OCI-M2 (cell line): ENCODE data around the gene ITFG2.

Experiments
- DNase-seq: peaks from one replicate; lab custom pipeline; 2025; ENCODE audit not compliant: unreplicated experiment; lab: John Stamatoyannopoulos, UW

The ITFG2 gene

DNA sequence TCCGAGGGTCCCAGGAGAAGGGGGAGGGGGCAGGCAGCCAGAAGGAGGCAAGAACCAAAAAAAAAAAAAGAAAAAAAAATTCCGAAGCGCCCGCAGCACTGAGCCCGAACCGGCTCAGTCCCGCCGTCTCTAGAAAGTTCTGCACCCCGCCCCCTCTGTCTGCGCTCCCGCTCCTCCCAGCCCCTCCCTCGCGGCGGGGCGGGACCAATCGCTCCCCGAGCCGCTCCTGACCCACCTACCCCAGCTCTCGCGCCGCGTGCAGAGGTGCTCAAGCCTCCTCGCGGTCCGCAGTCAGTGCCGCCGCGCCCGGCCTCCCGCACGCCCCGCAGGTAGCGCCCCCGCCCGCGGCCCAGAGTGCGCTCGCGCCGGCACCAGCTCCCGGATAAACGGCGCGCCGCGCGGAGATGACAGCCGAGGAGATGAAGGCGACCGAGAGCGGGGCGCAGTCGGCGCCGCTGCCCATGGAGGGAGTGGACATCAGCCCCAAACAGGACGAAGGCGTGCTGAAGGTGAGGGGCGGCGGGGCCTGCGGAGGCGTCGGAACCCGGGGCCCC, 17.7 kb upstream of the ITFG2 start, which contains the start of gene FKBP4:
FKBP4 (plus strand) TSS at position 235 of the 554 bp plus-strand sequence; CDS start at position 405, 170 bp downstream.
- peak; percentile 56 for DNase-seq

DNA sequence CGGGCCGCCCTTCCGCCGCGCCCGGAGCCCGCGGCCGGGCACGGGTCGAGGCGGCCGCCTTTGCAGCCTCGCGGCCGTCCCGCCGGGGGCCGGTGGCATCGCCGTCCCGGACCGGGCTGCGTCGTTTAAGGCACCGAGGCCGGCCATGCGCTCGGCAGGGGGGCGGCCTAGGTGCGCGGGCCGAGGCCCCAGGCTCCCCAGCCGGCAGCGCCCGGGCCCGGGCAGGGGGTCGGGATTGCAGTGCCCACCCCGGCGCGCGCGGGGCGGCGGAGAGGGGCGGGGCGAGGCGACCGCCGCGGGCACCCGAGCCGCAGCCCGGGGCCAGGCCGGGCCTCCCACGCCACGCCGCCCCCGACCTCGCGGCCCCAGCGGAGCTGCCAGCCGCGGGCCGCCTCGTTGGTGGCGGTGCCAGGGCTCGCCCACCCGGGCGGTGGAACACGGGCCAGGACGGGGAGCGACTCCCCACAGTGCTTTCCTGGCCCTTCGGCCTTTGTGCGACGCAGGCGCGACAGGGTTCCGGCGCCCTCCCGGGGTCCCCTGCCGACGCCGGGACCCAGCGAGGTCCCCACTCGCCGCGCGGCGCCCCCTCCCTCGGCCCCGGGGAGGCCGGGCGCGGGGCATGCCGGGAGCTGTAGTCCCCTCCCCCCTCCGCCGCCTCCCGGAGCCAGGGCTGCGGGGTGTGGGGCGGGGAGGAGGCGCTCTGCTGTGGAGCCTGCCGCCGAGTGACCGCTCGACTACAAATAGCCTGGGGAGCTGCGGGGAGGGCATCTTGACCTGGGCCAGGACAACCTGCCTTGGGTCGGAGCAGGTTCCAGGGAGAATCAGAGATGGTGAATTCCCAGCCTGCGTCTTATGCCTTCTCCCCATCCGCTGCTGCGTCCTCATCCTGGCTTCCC, 16.9 kb upstream of the ITFG2 start:
- no peak for DNase-seq

DNA sequence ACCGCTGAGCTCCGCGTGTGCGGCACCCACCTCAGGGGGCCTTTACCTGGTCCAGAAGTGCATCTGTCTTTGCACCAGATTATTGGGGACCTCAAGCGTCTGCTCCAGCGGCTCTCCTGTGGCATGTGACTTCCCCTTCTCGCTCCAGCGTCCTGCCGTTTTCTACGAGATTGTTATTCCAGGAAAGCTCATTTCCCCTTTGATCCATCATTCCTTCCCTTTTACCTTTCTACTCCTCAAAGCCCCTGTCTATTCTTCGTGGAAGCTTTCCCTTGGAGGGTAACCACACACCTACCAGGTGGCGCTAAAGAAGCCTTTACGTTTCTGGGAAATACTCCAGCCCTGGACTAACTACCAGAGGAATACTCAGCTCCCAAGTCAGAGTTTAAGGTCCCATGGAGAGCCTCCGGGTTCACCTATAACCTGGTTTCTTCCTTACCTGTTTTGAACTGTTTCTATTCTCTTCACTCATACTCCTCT, 16.2 kb upstream of the ITFG2 start:
- no peak for DNase-seq

DNA sequence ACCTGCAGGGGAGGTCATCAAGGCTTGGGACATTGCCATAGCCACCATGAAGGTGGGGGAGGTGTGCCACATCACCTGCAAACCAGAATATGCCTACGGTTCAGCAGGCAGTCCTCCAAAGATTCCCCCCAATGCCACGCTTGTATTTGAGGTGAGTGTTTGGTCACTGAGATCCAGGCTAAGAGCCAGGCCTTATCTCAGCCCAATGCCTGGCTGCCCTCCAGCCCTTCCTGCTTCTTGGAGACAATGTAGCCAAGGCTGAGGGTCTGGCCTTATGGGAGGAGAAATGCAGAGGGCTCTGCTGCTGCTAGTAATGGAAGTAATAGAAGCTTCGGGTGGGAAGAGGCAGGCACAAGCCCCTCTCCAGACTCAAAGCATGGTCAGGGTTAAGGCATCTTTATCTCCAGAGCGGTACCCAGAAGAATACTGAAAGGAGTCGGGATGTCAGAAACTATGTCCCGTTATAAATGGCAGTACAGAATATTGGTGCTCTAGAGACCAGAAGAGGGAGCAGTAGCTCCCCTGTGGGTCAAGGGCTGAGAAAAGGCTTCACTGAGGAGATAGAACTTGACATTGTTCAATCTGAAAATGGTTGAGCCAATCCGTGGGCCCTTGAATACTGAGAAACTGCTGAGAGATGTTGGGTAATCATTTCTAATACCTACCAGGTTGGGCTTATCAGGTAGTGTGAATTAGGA, 14.6 kb upstream of the ITFG2 start:
- no peak for DNase-seq

DNA sequence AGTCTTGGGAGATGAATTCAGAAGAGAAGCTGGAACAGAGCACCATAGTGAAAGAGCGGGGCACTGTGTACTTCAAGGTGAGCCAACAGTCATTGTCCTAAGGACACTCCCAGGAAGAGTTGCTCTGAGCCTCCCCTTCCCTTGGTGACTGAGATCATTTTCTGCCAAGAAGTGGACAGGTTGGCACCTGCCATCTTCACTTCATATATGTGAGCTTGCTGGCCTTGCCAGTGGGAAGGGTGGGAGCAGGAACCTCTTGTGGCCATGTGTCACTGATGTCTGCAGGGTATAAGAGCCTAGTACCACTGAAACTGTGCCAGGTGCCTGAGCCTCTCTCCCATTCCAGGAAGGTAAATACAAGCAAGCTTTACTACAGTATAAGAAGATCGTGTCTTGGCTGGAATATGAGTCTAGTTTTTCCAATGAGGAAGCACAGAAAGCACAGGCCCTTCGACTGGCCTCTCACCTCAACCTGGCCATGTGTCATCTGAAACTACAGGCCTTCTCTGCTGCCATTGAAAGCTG, 12.4 kb upstream of the ITFG2 start:
- no peak for DNase-seq

DNA sequence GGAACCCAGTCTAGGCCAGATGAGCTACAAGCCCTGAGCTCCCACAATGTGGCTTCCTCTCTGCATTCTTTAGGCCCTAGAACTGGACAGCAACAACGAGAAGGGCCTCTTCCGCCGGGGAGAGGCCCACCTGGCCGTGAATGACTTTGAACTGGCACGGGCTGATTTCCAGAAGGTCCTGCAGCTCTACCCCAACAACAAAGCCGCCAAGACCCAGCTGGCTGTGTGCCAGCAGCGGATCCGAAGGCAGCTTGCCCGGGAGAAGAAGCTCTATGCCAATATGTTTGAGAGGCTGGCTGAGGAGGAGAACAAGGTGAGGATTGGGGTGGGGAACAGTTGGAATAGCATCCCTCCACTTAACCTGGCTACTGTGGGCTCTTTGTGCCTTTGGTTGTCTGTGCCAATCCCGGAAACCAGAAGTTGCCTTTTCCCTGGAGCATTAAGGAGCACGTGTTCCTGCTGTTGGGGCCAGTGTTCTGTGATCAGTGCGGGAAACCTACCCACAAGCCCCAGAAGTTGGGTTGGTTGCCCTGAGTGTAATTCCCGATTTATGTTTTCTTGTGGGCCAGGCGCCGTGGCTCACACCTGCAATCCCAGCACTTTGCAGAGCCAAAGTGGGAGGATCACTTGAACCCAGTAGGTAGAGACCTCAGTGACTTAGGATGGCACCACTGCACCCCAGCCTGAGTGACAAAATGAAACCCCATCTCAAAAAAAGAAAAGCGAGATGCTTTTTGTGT, 11.3 kb upstream of the ITFG2 start:
- DNase-seq: no peak

DNA sequence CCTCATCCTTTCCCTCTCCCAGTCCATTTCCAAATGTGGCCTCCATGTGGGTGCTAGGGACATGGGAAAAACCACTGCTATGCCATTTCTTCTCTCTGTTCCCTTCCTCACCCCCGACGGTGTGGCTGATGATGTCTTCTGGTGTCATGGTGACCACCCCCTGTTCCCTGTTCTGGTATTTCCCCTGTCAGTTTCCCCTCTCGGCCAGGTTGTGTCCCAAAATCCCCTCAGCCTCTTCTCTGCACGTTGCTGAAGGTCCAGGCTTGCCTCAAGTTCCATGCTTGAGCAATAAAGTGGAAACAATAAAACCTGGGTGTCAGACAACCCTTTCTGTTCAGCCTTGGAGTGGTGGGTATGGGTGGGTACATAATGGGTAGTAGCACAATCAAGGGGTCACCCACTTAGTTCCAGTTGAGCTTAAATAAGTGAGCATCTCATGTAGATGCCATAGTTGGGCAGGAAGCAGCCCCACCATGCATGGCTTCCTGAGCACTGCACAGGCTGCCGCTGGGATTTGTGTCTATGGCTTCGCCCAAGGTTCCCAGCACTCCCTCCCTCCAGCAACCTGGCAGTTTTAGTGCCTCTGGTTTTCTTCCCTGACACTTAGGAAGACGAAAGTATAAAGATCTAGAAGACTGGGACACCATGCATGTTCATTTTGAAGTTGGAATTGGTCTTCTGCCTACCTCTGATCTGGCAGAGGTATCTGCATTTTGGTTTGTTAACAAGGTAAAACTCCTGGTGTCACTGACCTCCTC, 8.7 kb upstream of the ITFG2 start:
- DNase-seq: no peak

DNA sequence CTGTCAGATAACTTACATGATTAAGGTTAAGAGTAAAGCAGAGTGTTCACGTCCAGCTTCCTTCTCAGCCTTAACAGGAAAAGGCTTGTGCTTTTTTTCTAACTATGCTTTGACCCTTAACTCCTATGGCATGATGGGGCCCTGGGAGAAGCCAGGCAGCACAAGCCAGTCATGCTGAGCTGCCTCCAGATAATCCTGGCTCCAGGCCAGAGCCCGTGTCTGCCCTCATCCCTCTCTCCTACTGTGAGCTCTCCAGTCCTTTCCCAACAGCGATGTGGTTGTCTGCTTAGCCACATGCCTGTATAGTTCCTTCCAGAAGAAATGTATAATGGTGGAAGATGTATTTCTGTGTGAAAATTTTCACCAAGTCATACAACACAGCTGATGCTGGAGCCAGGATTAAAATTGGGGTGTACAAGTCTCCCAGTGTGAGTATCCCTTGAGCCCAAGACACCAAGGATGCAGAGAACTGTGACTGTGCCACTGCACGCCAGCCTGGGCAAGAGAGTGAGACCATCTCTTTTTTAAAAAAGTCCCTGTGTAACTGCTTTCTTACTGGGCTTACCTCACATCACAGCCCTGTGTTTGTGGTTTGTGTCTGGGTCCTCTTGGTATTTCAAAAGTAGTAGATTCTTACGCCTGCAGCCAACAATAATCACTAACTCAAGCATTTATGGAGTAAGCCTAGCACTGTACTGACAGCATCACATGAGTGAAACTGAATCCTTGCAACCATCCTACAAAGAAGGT, 7.9 kb upstream of the ITFG2 start:
- no peak for DNase-seq

DNA sequence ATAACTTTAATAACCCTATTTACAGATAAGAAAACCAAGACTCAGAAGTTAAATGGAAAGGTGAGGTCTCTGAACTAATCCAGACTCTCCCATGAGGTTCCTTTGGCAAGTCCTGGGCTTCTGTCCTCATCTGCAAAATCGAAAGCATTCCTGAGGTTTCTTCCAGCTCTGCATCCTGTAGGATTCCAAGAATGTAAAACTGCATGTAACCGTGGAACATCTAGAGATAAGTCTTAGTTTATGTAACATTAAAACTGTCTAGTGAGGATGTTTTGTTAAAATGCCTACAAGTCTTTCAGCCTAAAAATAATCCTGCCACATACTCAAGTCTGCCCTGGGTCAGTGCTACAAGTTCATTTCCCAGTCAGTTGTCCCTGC, 7.3 kb upstream of the ITFG2 start:
- DNase-seq: no peak

DNA sequence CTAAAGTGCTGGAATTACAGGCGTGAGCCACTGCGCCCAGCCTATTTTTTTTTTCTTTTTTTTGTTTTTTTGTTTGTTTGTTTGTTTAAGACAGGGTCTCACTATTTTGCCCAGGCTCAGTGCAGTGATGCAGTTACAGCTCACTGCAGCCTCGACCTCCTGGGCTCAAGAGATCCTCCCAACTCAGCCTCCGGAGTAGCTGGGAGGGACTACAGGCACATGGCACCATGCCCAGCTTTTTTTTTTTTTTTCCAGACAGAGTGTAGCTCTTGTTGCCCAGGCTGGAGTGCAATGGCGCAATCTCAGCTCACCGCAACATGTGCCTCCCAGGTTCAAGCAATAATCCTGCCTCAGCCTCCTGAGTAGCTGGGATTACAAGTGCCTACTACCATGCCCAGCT, 5.8 kb upstream of the ITFG2 start:
- DNase-seq: no peak

DNA sequence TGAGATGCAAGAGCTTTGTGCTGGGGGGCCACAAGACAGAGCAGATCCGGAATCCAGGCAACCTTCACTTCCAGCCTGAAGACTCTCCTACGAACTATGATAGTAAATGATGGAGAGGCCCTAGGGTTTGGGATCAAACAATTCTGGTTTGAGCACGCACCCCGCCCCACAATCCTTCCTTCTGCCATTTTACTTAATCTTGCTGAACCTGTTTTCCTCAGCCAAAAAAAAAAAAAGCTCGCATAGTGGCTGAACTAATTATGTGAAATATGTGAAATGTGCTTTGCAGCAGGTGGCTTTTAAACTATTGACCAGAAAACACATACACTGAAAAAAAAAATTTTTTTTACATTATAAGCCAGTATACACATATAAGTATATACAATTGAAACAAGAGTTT, 667 bp upstream of the ITFG2 start:
- no peak for DNase-seq

DNA sequence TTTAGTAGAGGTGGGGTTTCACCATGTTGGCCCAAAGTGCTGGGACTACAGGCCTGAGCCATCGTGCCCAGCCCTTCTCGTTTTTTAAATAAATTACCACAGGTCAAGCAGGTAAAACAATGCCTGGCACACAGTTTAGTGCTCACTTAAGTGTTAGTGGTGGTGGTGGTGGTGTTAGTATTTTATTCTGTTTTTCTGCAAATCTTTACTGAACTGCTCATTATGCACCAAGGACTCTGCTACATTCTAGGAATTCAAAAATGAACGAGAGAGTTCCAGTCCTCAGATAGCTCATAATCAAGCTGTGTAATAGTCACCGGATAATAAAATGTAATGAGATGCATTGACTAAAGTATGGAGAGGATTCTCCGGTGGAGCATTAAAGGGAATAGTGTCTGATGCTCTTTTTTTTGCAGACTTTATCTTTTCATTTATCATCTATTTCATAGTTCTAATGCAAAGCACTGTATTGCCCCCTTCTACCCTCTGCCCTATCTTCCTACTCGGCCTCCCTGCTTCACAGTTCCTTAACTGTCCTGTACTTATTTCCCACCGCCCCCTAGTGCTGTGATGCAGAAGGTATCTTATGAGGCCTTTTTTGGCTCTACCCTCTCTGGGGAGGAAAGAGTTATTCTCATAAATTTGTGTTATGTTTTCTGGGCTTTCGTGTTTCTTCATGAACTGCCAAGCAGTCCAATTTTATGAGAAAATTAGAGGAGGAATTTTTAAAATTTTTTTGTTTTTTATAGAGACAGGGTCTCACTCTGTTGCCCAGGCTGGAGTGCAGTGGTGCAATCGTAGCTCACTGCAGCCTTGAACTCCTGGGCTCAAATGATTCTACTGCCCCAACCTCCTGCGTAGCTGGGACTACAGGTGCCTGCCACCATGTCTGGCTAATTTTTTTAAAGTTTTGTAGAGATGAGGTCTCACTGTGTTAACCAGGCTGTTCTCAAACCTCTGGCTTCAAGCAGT, 1.0 kb downstream of the ITFG2 start:
- no peak for DNase-seq

DNA sequence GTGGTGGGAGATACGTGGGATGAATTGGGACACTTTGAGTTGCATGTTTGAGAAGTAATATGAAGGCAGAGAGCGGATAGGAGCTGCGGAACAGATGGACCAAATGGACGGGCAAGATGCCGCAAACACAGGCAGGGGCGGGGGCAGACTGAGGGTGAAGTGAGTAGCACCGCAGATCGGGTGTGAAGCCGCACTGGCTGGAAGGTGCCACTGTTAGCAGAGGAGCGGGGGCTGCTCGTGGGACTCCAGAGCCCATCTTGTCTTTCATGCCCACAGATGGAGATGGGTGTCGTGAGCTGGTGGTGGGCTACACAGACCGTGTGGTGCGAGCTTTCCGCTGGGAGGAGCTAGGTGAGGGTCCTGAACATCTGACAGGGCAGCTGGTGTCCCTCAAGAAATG, 7.3 kb downstream of the ITFG2 start:
- no peak for DNase-seq

DNA sequence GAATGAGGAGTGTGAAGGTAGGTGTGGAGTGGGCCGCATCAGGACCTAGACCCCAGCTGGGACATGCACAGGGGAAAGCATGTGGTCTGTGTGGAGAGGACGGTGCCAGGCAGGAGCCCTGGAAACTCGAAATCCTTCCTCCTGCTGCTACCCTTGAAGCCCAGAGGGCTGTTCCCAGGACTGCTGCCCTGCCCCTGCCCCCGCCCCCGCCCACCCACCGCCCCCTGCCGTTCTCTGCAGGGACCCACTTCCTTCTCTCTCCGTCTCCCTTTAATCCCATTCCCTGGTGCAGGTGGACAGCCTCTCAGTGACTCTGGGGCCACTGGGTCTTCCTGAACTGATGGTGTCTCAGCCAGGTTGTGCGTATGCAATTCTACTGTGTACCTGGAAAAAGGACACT, 8.0 kb downstream of the ITFG2 start:
- DNase-seq: no peak

DNA sequence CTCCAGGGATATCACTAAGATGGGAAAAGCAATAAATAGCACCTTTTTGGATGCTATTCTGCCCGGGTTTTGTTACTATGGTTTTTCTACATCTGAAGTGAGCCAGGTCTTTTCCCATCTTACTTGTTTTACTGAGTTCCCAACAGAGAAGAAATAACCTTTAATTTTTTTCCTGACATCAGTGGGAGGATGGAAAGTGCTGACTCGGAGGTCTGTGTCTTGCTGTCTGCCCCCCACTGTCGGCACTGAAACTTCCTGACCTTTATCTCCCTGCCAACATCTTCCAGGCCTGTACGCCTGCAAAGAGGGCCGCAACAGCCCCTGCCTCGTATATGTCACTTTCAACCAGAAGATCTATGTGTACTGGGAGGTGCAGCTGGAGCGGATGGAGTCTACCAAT, 11.0 kb downstream of the ITFG2 start:
- DNase-seq: no peak

DNA sequence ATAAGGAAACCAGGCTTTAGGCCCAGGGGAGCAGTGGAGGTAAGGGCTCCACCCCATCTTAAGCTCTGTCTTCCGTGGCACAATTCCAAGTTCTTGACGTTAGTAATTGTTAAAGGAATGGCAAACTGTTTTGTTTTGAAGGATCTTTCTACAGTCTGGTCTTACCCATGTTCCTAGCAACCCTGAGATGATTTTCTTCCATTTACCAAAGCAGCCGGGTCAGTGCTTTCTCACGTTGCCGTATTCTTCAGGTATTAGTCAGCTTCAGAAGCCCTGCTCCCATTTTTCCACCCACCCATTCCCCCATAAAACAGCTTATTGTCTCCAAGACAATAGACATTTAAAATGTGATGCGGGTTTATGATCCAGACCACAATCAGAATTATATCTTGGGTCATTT, 12.1 kb downstream of the ITFG2 start:
- no peak for DNase-seq

DNA sequence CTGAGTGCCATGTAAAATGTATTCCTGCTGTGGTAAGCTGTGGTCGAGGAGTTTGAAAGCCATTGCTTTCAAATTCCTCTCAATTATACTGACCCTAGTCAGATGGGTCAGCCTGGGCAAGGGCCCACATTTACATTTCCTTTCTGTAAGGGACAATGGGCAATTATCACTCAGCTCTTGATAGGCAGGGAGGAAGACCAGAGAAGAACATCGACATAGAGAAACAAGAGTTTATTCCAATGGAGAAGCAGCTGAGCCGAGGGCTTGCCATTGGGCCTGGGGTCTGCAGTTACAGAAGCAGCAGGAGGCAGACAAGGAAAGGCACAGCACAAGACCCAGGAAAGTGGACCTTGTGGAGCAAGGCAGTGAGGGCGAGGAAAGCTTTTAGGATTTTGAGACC, 12.7 kb downstream of the ITFG2 start:
- DNase-seq: no peak

DNA sequence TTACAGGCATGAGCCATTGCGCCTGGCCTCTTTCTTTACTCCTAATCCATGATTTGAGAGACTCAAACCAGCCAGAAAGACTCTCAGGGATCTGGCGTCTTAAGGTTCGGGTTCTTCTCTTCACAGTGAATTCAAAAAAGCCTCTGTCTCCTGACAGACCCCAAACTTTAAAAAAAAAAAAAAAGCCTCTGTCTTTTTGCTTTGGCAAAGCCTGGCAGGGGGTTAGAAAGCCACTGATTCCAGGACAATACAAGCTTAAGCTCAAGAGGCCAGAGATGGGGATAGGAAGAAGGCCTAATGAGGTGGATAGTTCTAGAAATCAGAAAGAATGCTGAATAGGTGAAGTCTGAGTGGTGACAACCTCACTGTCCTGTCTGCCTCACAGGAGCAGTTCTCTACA, 13.6 kb downstream of the ITFG2 start:
- DNase-seq: no peak
